SH-SY5Y (cell line): ENCODE measurements around the gene PIR.

Experiments
- GATA2 ChIP-seq: IDR thresholded peaks from 2 replicates; pipeline ENCODE4 v1.6.1; 2011; ENCODE audit warnings: mild to moderate bottlenecking, low read depth, low read length
- GATA3 ChIP-seq: IDR thresholded peaks from 2 replicates; pipeline ENCODE4 v1.6.1; 2011; ENCODE audit warnings: low read depth, mild to moderate bottlenecking, low read length, moderate library complexity

GRCh38 chrX:15529165-15529564, 36.0 kb upstream of the PIR start:
- TF ChIP-seq GATA2 = no peak
- TF ChIP-seq GATA3 = no peak
